Measurements from ENCODE around the gene DMRT3.
A peak's percentile ranks its signal among the peaks of the same experiment; 100 is the strongest.

The DMRT3 gene

DNA sequence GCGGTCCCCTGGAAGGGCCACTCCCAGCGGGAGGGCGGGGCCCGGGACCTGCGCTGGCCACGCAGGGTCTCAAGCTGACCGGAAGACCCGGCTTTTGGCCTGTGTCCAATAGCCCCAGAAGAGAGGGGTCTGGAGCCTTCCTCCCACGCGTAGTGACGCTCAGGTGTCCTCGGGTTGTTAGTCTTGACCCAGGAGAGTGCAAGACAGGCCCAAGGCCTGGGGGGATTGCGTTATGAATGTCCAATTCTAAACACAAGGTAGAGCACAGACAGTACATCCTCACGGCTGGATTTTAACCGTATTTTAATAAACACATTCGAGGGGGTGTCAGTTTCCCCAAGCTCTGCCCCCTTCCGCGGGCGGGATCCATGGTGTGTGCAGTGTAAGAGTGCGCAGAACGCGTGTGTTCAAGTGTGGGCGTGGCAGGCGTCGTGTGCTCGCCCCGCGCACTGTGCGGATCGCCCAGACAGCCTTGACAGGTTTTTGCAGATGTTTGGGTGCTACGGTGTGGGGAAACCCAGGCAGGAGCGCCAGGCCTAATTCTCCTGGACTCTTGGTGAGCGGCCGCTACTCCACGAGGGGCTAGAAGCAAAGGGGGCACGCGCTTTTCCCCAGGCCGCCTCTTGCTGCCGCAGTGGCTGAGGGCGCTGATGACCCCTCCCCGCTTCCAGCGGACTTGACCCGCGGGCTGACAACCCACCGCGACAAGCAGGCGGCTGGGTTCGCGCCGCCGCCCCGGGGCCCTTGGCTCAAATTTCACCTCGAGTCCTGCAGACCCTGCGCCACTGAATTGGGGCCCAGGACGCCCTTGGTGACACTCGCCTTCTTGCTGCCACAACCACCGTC is 6.1 kb upstream of the DMRT3 start:
- no peak overlapping the region for H3K27ac ChIP-seq (ENCODE audit: low read length, poor library complexity, severe bottlenecking)
- H3K9me3 ChIP-seq (ENCODE audit: control insufficient read depth, low read length), result no peaks in the 10 kb centered on the region
- H3K4me1 ChIP-seq (ENCODE audit: control insufficient read depth, insufficient read depth, low read depth, low read length), result peaks cover 27% of the 10 kb centered on the region
- H2BK5ac ChIP-seq (ENCODE audit: low read depth, low read length, poor library complexity, severe bottlenecking), result no peak overlapping the region
- H2BK15ac ChIP-seq (ENCODE audit: low read depth, poor library complexity, severe bottlenecking), result no peak overlapping the region
- no peak overlapping the region for H2BK120ac ChIP-seq (ENCODE audit: low read depth, low read length)
- H3K14ac ChIP-seq (ENCODE audit: low read length in 2 of 2), result no peak overlapping the region
- H2AK5ac ChIP-seq (ENCODE audit: low read length, severe bottlenecking), result no peak overlapping the region
- 6% methylated on average over 56 of the region's 57 CpGs for WGBS
- no peaks in the 10 kb centered on the region for H3K36me3 ChIP-seq (ENCODE audit: control insufficient read depth in 1 of 2, insufficient read depth in 2 of 2, low read depth in 1 of 2, low read length in 2 of 2)
- no peak overlapping the region for H3K4me2 ChIP-seq (ENCODE audit: low read length, poor library complexity, severe bottlenecking)
- no peak overlapping the region for H3K4ac ChIP-seq (ENCODE audit: low read depth in 1 of 2, low read length in 2 of 2)
- H3K4me3 ChIP-seq (ENCODE audit: insufficient read depth in 1 of 2, low read depth in 1 of 2, low read length in 2 of 2), result no peak overlapping the region
- no peak overlapping the region for H3K18ac ChIP-seq (ENCODE audit: low read depth in 1 of 2, low read length in 2 of 2)
- no peak overlapping the region for H2AFZ ChIP-seq (ENCODE audit: low read depth, low read length)
- H3K23ac ChIP-seq (ENCODE audit: low read length in 2 of 2), result no peak overlapping the region
- H2BK12ac ChIP-seq (ENCODE audit: low read length in 2 of 2), result no peak overlapping the region
- no peak overlapping the region for H4K8ac ChIP-seq (ENCODE audit: low read length)
- no peak for DNase-seq
- no peaks in the 10 kb centered on the region for H3K79me1 ChIP-seq (replicated peaks; ENCODE audit: low read length, poor library complexity, severe bottlenecking)
- no peak overlapping the region for H3K9ac ChIP-seq (ENCODE audit: low read length)
- peaks cover 80 to 87% of the 10 kb centered on the region in 2 experiments for H3K27me3 ChIP-seq (ENCODE audit: control insufficient read depth in 1 of 2, insufficient read depth in 1 of 2, low read length in 2 of 2)
- H4K91ac ChIP-seq (ENCODE audit: low read length), result no peak overlapping the region

DNA sequence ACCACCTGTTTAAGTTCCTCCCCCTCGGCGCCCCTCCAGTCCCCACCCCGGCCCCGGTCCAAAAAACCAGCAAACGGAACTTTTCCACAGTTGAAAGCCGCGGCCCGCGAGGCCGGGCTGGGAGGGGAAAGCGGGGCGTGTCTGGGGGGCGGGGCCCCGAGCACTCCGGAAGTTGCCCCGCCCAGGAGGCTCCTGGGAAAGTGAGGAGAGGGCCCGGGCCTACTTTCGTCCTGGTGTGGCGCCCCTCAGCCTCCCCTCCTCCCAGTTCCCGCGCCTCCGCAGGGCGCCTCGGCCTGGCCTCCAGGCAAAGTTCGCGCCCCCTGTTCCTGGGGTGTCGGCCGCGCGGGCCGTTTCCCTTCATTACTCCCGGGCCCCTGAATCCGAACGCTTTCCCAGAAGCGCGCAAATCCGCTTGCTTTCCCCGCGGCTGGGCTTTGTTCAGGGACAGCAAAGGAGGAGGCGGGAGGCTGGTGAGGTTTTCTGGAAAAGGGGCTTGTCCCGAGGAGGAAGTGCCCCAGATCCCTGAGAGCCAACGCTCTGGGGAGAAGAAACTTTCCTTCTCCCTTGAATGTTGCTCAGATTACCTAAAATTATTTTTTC is 4.5 kb upstream of the DMRT3 start:
- H3K27ac ChIP-seq (ENCODE audit: low read length, poor library complexity, severe bottlenecking), result no peak overlapping the region
- no peaks in the 10 kb centered on the region for H3K36me3 ChIP-seq (ENCODE audit: control insufficient read depth in 1 of 2, insufficient read depth in 2 of 2, low read depth in 1 of 2, low read length in 2 of 2)
- no peak overlapping the region for H4K8ac ChIP-seq (ENCODE audit: low read length)
- H3K79me1 ChIP-seq (replicated peaks; ENCODE audit: low read length, poor library complexity, severe bottlenecking), result no peaks in the 10 kb centered on the region
- H3K27me3 ChIP-seq (ENCODE audit: control insufficient read depth in 1 of 2, insufficient read depth in 1 of 2, low read length in 2 of 2), result peaks cover 80 to 89% of the 10 kb centered on the region in 2 experiments
- peaks cover 35% of the 10 kb centered on the region for H3K4me1 ChIP-seq (ENCODE audit: control insufficient read depth, insufficient read depth, low read depth, low read length)
- H3K23ac ChIP-seq (ENCODE audit: low read length in 2 of 2), result no peak overlapping the region
- no peak overlapping the region for H2BK120ac ChIP-seq (ENCODE audit: low read depth, low read length)
- no peaks in the 10 kb centered on the region for H3K9me3 ChIP-seq (ENCODE audit: control insufficient read depth, low read length)
- no peak overlapping the region for H4K91ac ChIP-seq (ENCODE audit: low read length)
- H3K4ac ChIP-seq (ENCODE audit: low read depth in 1 of 2, low read length in 2 of 2), result no peak overlapping the region
- peak overlapping the region; percentile 53 for H3K4me2 ChIP-seq (ENCODE audit: low read length, poor library complexity, severe bottlenecking)
- H2AFZ ChIP-seq (ENCODE audit: low read depth, low read length), result no peak overlapping the region
- H3K14ac ChIP-seq (ENCODE audit: low read length in 2 of 2), result no peak overlapping the region
- no peak overlapping the region for H2BK12ac ChIP-seq (ENCODE audit: low read length in 2 of 2)
- WGBS, result under 1% methylated on average over 34 of the region's 42 CpGs
- H2AK5ac ChIP-seq (ENCODE audit: low read length, severe bottlenecking), result no peak overlapping the region
- peak overlapping the region in 1 of 2 experiments; percentile 60 for H3K4me3 ChIP-seq (ENCODE audit: insufficient read depth in 1 of 2, low read depth in 1 of 2, low read length in 2 of 2)
- peak overlapping the region; percentile 49 for H3K9ac ChIP-seq (ENCODE audit: low read length)
- DNase-seq, result no peak
- H3K18ac ChIP-seq (ENCODE audit: low read depth in 1 of 2, low read length in 2 of 2), result no peak overlapping the region
- no peak overlapping the region for H2BK5ac ChIP-seq (ENCODE audit: low read depth, low read length, poor library complexity, severe bottlenecking)
- no peak overlapping the region for H2BK15ac ChIP-seq (ENCODE audit: low read depth, poor library complexity, severe bottlenecking)

DNA sequence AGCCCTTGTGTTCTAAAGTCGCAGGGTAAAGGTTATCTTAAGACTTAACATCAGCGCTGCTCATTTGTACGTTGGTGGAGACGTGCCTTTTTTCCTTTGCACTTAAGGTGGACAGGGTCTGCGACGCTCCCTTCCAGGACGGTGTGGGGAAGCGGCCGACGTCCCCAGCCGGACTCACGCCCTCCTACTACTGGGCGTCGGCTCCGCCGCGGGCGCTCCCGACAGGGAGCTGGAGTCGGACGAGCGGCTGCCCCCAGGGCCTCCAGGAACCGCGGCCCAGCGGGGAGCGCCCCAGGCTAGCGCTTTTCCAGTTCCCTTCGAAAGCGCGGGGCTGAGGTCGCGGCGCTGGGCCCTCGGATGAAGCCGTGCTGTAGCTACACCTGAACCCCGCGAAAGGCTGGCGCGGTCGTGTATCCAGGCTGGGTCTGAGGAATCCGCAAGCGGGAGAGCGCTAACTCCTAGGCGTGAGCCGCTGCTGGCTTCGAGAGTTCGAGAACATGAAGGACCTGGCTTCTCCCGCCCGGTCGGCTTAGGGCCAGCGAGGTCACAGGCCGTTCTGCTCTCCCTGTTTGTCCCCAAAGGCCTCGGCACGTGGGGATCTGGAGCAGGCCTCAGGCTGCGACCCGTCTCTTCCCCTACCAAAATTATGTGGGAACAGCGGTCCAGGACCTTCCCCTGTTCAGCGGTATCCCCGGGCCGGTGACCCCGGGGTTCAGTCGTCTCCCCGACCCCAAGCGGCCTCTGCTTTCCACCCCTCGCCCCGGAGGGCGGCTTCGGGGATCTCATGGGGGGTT is 3.8 kb upstream of the DMRT3 start:
- Histone ChIP-seq H3K36me3 (ENCODE audit: control insufficient read depth in 1 of 2, insufficient read depth in 2 of 2, low read depth in 1 of 2, low read length in 2 of 2) (no peaks in the 10 kb centered on the region), H3K27ac (ENCODE audit: low read length, poor library complexity, severe bottlenecking) (no peak overlapping the region), H3K27me3 (ENCODE audit: control insufficient read depth in 1 of 2, insufficient read depth in 1 of 2, low read length in 2 of 2) (peaks cover 83 to 89% of the 10 kb centered on the region in 2 experiments), H2BK12ac (ENCODE audit: low read length in 2 of 2) (no peak overlapping the region), H2BK5ac (ENCODE audit: low read depth, low read length, poor library complexity, severe bottlenecking) (no peak overlapping the region), H3K4me3 (ENCODE audit: insufficient read depth in 1 of 2, low read depth in 1 of 2, low read length in 2 of 2) (peak overlapping the region in 1 of 2 experiments; percentile 60), H3K23ac (ENCODE audit: low read length in 2 of 2) (no peak overlapping the region), H3K4me1 (ENCODE audit: control insufficient read depth, insufficient read depth, low read depth, low read length) (peaks cover 38% of the 10 kb centered on the region), H2BK120ac (ENCODE audit: low read depth, low read length) (no peak overlapping the region), H3K4ac (ENCODE audit: low read depth in 1 of 2, low read length in 2 of 2) (no peak overlapping the region), H3K18ac (ENCODE audit: low read depth in 1 of 2, low read length in 2 of 2) (no peak overlapping the region), H3K79me1 (replicated peaks; ENCODE audit: low read length, poor library complexity, severe bottlenecking) (no peaks in the 10 kb centered on the region), H4K91ac (ENCODE audit: low read length) (no peak overlapping the region), H3K9me3 (ENCODE audit: control insufficient read depth, low read length) (no peaks in the 10 kb centered on the region), H2AK5ac (ENCODE audit: low read length, severe bottlenecking) (no peak overlapping the region), H3K9ac (ENCODE audit: low read length) (peak overlapping the region; percentile 49), H3K4me2 (ENCODE audit: low read length, poor library complexity, severe bottlenecking) (peak overlapping the region; percentile 38), H3K14ac (ENCODE audit: low read length in 2 of 2) (no peak overlapping the region), H2AFZ (ENCODE audit: low read depth, low read length) (no peak overlapping the region), H4K8ac (ENCODE audit: low read length) (no peak overlapping the region), H2BK15ac (ENCODE audit: low read depth, poor library complexity, severe bottlenecking) (no peak overlapping the region)
- 6% methylated on average over 67 of the region's 68 CpGs for WGBS
- no peak for DNase-seq

All from mesenchymal stem cell (in vitro differentiated cells and primary cell).